Activated CD8-positive, alpha-beta memory T cell treated with anti-CD3 and anti-CD28 coated beads for 48 hours (primary cell): ENCODE data around the gene IFNGR1.
"Not testable (repeated sequence)": the region's sequence is repeated elsewhere in the genome, so short reads cannot be mapped to it uniquely, and the experiment has no call there.

Experiments used
- DNase-seq, 3 experiments: peaks; one replicate each; pipeline ENCODE4 v3.0.0-alpha.2; 2020; ENCODE audit warnings: low read depth in 2 of 3, low spot score in 2 of 3

IFNGR1 gene

DNA sequence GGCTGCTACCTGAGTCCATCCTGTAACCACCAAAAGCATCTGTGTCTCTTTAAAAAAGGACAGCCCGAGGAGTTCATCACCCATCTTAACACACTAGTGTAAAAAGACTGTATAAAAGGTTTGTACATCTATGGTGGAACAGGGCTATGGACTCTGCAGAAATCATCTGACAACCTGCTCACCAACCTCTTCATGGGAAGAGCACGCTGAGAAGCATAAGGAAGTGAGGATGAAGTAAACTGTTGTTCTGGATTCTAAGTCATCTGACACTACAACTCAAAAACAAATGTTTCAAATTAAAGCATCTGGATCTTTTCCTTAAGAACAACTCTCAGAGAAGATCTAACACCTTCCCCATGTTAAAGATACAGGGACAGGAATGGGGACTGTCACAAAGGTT lies 5.4 kb downstream of the IFNGR1 start:
- DNase-seq: no peak

DNA sequence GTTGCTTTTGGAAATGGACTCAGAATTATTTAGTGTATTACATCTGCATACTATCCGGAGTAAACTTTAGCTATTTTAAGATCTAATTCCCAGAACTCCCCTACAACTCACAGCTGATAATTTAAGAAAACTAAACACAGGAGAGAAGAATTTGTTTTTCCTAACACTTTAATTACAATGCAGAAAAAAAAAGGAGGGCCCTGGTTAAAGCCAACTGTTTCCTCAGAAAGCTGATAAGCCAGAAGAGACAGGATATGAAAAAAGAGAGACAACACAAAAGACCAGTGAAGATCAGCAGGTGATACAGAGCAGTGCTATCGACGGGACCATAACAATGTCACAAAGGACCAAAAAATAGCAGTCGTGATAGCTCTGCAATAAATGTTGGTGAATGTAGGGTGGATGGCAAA lies 5.8 kb downstream of the IFNGR1 start:
- no peak for DNase-seq

DNA sequence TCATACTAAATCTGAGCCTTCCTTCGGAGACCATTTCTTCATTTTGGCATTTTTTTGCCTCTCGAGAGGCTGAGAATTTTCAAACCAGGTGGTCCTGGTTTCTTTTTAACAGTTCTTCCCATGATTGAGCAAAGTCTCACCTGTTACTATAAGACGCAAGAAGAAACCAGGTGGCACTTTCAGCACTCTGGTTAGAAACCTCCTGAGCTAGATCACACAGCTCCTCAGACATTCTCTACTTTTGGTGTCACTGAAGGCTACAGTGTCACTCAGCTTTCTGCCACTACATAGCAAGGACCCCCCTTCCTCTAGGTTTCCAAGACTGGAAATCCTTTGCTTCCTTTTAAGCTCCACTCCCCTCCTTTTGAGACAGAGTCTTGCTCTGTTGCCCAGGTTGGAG lies 7.3 kb downstream of the IFNGR1 start:
- no peak for DNase-seq

DNA sequence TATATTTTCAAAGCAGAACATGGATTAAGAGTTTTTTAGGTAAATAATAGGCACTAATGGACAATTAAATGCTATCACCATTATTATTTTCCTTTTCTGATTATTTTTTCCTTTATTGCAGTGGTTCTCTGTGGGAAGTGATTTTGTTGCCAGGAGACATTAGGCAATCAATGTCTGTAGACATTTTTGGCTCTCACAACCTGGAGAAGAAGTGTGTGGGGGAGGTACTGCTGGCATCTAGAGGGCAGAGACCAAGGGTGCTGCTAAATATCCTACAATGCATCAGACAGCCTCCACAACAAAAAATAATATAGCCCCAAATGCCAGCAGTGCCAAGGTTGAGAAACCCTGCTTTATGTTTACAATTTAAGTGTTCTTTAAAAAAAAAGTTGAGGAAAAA lies 8.3 kb downstream of the IFNGR1 start:
- DNase-seq: no peak

DNA sequence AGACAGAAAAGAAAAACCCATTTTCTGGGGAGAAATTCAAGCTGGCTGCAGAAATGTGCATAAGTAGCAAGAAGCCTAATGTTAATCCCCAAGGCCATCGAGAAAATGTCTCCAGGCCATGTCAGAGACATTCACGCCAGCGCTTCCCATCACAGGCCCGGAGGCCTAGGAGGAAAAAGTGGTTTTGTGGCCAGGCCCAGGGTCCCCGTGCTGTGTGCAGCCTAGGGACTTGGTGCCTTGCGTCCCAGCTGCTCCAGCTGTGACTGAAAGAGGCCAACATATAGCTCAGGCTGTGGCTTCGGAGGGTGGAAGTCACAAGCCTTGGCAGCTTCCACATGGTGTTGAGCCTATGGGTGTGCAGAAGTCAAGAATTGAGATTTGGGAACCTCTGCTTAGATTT lies 10.9 kb downstream of the IFNGR1 start:
- DNase-seq: no peak

DNA sequence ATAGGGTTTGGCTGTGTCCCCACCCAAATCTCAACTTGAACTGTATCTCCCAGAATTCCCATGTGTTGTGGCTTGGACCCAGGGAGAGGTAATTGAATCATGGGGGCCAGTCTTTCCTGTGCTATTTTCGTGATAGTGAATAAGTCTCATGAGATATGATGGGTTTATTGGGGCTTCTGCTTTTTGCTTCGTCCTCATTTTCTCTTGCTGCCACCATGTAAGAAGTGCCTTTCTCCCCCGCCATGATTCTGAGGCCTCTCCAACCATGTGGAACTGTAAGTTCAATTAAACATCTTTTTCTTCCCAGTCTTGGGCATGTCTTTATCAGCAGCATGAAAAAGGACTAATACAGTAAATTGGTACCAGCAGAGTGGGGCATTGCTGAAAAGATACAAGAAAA lies 11.7 kb downstream of the IFNGR1 start:
- DNase-seq: not testable (repeated sequence)

DNA sequence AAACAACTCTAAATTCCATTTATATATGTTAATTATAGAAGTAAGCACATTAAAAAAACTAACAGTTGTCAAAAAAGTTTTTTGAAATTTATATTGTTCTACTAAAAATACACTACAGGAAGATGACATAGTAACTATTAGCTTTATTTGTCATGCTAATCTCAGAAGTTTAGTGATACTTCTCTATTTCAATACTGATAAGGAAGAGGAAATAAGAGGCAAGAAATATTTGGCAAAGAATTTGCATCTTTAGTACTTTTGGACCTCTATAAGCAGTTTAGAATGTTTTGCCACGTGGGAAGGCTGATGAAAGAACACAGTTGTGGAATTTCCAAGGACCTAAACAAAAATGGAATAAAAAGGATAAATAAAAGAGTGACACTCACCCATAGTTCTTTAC lies 12.6 kb downstream of the IFNGR1 start:
- no peak for DNase-seq

DNA sequence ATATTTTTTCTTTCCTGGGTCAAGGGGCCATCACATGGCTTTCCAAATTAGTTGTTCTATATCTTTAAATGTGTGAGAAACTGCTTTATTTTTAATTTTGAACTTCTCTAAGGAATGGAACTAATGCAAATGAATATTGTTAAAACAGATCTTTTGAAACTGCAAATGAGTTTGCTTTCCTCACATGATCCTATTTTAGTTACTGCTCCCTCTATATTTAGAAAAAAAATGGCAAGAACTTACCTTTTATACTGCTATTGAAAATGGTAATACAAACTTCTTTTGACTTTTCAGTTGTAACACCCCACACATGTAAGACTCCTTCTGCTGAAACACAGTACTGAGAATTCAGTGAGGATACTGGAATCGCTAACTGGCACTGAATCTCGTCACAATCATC lies 15.9 kb downstream of the IFNGR1 start:
- DNase-seq: no peak

DNA sequence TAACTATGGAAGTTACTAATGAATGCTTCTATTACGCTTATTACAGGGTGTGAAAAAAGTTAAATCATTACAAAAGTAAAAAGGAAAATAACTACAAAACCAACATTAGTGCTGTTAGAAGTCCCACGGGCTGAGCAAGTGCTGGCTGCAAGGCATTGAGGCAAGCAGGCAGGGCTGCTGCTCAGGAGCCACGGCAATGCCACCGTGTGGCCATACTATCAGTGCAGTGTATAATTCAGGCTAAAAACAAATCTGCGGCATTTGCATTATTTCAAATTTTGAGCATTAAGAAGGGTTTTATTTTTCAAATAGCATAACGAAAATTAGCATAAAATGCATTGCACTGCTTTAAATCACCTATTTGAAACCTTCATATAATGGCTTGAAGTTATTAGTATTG lies 17.1 kb downstream of the IFNGR1 start:
- no peak for DNase-seq

DNA sequence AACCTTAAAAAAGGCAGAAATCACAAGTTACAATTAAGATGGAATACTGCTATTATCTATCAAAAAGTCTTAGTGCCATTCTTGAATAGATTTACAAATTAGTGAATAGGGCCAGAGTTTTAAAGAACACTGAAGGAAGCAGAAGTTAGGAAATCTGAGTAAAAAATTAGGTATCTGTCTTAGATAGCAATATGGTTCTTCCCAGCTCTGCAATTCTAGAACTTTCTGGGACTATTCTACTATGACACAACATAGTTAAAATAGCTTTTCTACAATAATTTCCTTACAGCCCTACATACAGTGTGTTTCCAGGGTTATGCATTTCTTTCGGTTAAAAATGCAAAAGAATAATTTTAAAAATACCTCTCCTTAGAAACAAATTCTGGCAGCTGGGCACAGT lies 18.2 kb downstream of the IFNGR1 start:
- no peak for DNase-seq

DNA sequence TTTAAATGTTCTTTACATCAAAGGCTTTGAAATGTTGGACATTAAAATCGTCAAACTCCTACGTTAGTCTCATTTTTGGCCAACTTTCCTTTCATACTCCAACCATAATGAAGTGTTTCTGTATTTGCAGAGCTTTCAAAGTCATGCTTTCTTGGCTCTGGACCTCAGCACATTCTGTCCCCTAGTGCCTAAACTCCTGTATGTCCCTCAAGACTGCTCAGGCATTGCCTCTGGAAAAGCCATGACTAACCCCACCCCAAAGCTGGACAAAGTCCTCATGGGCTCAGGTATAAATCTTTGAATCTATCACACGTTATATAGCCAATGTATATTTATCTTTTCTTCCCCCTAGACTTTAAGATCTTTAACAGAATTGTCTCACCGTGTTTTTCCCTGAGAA lies 18.9 kb downstream of the IFNGR1 start:
- DNase-seq: no peak

DNA sequence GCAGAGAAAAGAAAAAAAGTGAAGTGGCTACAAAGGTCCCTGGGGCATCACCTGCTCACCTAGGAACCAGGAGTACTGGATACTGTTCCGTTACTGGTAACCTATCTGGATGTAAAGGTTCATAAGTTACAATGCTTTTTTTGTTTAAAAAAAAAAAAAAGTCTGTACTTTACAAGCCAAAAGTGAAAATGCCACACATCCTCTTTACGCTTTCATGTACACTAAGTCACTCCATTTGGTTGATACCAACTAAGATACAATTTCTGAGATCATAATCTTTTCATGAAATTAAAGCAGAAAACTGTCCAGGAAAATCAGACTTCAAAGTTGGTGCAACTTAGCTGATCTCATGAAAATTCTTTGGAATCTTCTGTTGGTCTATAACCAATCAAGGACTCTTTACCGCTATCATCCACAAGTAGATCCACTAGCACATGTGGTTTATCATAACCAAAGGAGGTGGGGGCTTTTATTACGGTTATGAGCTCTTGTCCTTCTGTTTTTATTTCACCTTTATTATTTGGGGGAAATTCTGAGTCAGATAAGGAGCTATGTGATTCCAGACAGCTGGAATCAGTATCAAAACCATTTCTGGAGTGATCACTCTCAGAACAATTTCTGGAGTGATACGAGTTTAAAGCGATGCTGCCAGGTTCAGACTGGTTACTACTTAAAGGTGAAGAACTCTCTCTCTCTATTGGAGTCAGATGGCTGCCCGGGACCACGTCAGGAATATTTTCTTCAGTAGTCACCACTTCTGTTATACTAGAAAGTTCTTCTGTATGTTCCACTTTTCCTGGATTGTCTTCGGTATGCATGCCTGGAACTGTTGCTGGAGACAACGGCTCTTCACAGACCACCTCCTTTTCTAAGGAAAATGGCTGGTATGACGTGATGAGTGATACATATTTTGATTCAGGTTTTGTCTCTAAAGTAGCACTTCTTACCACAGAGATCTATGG lies 21.2 kb downstream of the IFNGR1 start:
- no peak for DNase-seq

DNA sequence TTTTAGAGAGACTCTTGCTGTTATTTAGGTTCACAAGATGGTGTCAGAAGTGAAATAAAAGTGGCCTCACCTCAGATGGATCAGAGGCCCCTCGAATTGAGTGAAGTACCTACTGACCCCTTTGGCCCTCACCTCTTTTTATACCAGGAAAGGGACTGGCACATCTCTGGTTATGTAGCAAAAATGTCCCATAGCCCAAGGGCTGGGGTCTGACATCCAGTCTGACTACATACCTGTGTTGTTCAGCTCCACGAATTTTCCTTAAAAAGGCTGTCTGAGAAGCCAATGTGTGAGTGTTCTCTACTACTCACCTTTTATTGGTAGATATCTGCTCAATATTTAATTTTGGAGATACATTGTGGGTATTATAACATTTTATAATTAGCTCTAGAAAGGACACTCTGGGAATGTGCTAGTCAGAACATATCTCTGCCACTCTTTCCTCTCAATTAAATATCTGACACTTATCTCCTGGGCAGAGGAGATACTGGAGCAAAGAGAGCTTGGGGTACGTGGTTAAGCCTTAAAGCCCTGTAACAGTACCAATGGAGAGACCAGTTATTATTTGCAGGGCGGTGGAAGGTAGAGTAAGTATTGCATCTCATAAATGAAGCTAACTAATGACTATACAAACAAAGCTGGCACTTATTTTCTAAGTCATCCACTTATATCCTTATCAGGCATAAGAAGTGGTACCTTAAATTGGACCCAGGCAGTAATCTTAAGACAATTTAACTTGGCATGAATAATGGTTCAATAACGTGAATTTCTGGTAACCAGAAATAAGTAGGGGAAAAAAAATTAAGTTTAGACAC lies 25.7 kb downstream of the IFNGR1 start:
- no peak for DNase-seq

DNA sequence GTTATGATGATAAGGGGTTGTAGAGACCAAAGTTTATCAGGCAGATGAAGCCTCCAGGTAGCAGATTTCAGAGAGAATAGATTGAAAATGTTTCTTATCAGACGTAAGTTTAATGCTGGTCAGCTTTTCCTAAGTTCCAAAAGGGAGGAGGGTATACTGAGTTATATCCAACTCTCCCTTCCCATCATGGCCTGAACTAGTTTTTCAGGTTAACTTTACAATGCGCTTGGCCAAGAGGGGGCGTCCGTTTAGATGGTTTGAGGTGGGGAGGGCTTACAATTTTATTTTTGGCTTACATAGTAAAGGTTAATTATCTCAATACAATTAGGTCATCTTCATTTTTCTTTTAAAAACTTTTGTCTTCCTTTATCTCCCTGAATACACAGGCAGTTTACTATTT lies 26.4 kb downstream of the IFNGR1 start:
- no peak for DNase-seq

DNA sequence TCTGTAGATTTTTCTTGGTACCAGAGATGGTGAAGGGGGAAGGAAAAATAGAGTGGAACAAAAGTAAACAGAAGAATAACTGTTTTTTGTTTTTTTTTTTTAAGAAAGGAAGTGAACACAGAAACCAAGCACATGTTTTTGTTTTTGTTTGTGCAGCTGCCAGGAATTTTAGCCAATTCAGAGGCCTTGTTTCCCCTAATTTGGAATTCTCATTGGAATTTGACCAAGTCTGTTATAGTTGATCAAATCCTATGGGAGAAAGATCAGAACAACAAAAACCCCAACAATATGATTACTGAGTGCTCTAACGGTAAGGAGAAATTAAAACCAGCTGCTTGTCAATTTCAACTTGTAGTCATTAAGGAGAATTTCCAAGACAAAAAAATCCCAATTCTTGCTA lies 27.5 kb downstream of the IFNGR1 start:
- DNase-seq: no peak

DNA sequence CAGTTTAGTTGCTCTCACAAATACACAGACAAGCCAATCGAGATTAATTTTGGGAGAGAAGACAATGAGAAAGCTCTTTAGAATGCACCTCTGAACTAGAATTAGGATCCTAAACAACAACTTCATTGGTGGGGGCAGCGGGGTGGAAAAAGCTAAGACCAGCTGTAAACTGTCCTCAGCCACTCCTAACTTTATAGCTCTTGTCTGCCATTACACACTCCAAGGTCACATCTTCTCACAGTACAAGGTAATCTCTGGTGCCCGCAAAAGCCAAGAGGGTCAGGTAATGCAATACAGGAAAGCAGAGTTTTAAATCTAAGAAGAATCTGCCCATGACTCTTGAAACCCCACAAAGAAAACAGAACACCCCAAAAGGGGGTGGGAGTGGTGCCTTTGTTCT lies 27.9 kb downstream of the IFNGR1 start:
- no peak for DNase-seq

DNA sequence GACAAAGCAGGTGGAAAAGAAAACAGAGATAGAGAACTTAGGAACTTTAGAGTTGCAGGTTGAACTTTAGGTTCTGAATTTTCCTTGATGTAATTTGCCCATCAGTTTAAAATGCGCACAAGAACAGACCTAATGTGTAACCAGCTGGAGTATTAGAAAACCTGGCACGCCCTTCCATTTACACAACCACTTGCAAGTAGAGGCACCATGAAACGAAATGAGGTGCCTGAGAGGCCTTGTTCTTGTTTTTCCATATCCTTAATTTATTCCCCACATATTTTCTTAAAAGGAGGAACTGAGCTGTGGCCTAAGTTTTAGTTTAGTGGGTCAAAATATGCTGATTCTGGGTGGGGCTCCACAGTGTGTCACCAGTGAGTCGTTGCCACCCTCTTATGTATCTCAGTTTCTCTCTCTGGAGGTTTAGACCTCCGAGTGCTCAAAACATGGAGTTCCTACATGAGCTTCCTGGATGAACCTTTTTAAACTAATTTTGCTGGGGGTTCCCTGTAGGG lies 28.5 kb downstream of the IFNGR1 start:
- no peak for DNase-seq

DNA sequence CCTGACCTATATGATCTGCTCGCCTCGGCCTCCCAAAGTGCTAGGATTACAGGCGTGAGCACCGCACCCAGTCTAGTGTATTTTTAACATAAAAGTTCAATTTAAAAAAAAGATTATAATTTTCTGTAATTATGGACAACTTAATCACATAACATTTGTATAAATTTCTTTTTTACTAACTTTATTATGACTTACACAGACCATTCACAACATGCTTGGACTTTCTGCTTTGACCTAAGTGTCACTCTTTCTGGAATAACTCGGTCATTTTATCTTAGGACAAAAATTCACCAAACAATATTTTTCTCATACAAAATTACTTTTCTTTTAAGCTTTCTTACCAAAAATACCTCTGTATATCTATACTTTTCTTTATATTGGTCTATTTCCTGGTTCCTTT lies 30.3 kb downstream of the IFNGR1 start:
- no peak for DNase-seq

DNA sequence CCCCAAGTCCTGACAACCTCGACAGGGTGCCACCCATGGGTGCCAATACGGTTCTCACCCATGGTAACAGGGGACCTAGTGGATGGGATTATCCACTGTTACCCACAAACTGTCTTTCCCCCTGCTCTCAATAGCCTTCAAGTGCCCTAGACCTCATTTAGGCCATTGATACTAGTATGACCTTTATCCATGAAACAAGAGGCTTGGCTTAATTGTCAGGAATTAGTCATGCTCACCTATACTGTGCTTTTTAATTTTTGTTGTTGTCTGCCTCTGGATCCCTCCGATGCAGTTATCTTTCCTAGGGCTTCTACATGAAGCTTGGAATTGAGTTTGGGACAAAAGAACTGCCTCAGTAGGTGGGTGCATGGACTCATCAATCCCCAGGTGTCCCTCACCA lies 33.9 kb downstream of the IFNGR1 start:
- DNase-seq: no peak

DNA sequence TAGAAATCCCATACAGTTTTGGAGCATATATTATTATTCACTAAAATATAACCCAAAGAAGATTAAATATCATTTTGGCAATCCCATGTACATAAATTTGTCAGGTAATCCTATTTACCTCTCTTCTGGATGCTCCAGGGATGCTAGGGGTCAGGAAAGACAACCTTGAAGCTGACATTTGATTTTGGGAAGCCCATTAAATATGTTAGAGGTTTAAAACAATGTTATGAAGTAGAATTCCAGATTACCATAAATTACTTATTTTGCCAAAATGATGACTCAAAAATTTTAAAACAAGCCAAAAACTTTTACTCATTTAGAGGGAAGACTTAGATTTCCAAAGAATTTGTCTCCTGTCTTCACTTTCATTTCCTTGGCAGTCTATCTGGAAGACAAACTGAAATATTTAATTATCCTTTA lies 36.5 kb downstream of the IFNGR1 start:
- DNase-seq: no peak

DNA sequence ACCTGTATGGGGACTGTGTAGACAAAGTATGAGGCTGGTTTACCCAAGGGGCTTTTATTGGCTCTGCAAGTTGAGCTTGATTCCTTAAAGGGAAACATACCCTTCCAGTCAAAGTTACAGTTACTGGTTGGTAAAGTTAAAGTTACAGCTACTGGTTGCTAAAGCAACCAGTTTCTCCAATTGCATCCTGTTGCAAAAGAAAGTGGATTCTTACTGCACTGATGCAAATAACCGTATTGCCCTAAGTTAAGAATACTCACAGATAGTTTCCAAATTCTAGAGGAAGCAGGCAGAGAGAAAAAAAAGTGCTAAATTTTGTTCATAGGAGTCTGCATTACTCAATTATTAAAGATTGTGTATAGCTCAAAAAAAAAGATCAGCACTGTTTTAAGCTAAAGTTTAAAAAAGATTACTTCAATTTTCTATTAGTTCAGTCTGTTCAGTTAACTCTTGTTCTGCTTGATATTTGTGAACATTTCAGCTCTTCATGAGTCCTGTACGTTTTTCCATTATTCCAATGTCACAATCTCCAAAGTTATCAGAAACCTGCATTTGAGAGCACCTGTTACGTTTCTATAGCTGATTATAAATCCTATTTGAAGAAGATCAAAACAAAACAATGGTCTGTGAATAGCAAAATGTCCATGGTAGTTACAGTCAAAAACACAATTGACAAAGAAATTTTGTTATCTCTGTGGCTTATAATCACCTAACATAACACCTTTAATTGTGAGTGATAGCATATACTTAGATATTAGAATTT lies 37.1 kb downstream of the IFNGR1 start:
- no peak for DNase-seq
